ENCODE data around the gene NOX3.

NOX3 gene

DNA sequence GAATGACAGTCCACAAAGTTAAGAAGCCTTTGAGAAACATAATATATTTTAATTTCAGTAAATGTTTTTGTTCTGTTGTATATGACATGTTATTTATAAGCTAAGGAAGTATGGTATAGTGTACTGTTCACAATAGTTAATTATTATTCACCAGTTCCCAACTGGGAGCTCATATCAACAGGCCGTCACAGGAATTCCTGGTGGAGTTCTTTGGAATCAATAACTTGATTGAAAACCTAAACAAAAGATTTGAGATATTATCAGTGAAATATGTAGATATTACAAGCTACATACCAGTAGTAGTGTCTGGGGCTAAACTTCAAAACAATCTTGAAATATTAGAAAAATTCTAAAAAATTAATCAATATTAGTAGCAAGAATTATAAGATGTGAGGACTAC is 60.3 kb downstream of the NOX3 start:
- no peaks in the 10 kb centered on the region for H3K36me3 ChIP-seq (ENCODE audit: insufficient read depth)
- H4K20me1 ChIP-seq (ENCODE audit: insufficient read depth): no peaks in the 10 kb centered on the region
- no peaks in the 10 kb centered on the region for H3K4me1 ChIP-seq (ENCODE audit: low read depth, poor library complexity, severe bottlenecking)
- no peak overlapping the region for H2AFZ ChIP-seq (ENCODE audit: low read depth)
- no peak overlapping the region for H3K9ac ChIP-seq
- TF ChIP-seq, protein P1, sequence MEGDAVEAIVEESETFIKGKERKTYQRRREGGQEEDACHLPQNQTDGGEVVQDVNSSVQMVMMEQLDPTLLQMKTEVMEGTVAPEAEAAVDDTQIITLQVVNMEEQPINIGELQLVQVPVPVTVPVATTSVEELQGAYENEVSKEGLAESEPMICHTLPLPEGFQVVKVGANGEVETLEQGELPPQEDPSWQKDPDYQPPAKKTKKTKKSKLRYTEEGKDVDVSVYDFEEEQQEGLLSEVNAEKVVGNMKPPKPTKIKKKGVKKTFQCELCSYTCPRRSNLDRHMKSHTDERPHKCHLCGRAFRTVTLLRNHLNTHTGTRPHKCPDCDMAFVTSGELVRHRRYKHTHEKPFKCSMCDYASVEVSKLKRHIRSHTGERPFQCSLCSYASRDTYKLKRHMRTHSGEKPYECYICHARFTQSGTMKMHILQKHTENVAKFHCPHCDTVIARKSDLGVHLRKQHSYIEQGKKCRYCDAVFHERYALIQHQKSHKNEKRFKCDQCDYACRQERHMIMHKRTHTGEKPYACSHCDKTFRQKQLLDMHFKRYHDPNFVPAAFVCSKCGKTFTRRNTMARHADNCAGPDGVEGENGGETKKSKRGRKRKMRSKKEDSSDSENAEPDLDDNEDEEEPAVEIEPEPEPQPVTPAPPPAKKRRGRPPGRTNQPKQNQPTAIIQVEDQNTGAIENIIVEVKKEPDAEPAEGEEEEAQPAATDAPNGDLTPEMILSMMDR (conservative IDR thresholded peaks at IDR 0.05; ENCODE audit: low read depth, low read length): no peak
- H3K79me2 ChIP-seq (ENCODE audit: insufficient read depth, low read depth): no peaks in the 10 kb centered on the region
- H3K27me3 ChIP-seq (ENCODE audit: insufficient read depth, low read depth): no peaks in the 10 kb centered on the region
- H3K4me3 ChIP-seq (IDR thresholded peaks at IDR 0.05; ENCODE audit: insufficient read depth, low read depth, low read length): no peak overlapping the region
- H3K27ac ChIP-seq: no peak overlapping the region
- H3K4me2 ChIP-seq: no peak overlapping the region

DNA sequence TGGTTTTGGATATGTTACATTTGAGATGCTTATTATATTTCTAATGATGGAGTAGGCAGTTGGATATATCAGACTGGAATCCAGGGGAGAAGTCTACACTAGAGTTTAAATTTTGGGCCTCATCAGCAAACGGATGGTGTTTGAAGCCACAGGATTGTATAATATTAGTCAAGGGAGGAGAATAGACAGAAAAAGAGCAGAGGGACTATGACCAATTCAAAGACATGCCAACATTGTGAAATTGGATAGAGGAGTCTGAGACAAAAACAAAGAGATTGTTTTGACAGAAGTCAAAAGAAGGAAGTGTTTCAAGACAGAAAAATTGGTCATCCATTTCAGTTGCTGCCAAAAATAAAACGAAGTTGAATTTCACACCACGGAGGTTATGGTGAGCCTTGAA is 66.5 kb downstream of the NOX3 start:
- Histone ChIP-seq H3K9ac (no peak overlapping the region), H3K27me3 (ENCODE audit: insufficient read depth, low read depth) (no peaks in the 10 kb centered on the region), H3K4me3 (IDR thresholded peaks at IDR 0.05; ENCODE audit: insufficient read depth, low read depth, low read length) (no peak overlapping the region), H3K4me2 (no peak overlapping the region), H3K36me3 (ENCODE audit: insufficient read depth) (no peaks in the 10 kb centered on the region), H3K27ac (no peak overlapping the region), H4K20me1 (ENCODE audit: insufficient read depth) (no peaks in the 10 kb centered on the region), H2AFZ (ENCODE audit: low read depth) (no peak overlapping the region), H3K4me1 (ENCODE audit: low read depth, poor library complexity, severe bottlenecking) (no peaks in the 10 kb centered on the region), H3K79me2 (ENCODE audit: insufficient read depth, low read depth) (no peaks in the 10 kb centered on the region)
- TF ChIP-seq, protein P1 (conservative IDR thresholded peaks at IDR 0.05; ENCODE audit: low read depth, low read length): no peak

DNA sequence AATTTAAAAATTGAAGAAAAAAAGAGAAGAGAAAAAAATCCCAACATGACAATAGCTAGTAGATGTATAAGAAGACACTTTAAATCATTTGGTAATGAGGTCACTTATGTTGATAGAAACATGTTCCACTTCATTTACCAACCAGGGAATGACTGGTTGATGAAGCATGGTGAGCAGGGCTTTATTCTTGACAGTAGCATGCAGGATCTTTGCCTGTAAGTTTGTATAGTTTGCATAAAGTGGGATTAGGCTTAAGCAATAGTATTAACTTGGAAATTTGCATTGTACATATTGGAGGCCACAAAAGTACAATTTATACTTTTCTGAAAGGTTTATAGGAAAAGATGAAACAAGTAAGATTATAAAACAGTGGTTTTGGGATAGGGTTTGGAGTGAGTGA is 67.0 kb downstream of the NOX3 start:
- H3K27me3 ChIP-seq (ENCODE audit: insufficient read depth, low read depth): no peaks in the 10 kb centered on the region
- no peak overlapping the region for H3K4me2 ChIP-seq
- no peak overlapping the region for H3K9ac ChIP-seq
- no peak overlapping the region for H3K4me3 ChIP-seq (IDR thresholded peaks at IDR 0.05; ENCODE audit: insufficient read depth, low read depth, low read length)
- no peaks in the 10 kb centered on the region for H3K79me2 ChIP-seq (ENCODE audit: insufficient read depth, low read depth)
- H2AFZ ChIP-seq (ENCODE audit: low read depth): no peak overlapping the region
- TF ChIP-seq, protein P1 (conservative IDR thresholded peaks at IDR 0.05; ENCODE audit: low read depth, low read length): no peak
- H3K36me3 ChIP-seq (ENCODE audit: insufficient read depth): no peaks in the 10 kb centered on the region
- no peaks in the 10 kb centered on the region for H3K4me1 ChIP-seq (ENCODE audit: low read depth, poor library complexity, severe bottlenecking)
- no peaks in the 10 kb centered on the region for H4K20me1 ChIP-seq (ENCODE audit: insufficient read depth)
- no peak overlapping the region for H3K27ac ChIP-seq

DNA sequence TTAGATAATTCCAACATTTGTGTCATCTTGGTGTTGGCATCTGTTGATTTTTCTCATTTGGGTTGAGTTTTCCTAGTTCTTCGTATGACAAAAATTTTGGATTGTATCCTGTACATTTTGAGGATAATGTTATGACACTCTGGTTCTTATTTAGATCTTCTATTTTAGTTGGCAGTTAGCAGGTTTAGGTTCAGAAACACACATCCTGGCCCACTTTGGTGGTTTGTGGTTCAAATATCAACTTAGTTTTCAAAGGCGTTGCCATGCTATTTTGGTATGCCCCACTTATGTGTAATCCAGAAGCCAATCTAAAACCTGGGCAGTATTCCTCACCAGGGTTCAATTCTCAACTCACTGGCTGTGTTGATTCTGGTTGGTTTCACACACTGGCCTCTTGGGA is 68.2 kb downstream of the NOX3 start:
- no peaks in the 10 kb centered on the region for H3K36me3 ChIP-seq (ENCODE audit: insufficient read depth)
- no peak overlapping the region for H2AFZ ChIP-seq (ENCODE audit: low read depth)
- H3K9ac ChIP-seq: no peak overlapping the region
- no peaks in the 10 kb centered on the region for H3K79me2 ChIP-seq (ENCODE audit: insufficient read depth, low read depth)
- H3K4me3 ChIP-seq (IDR thresholded peaks at IDR 0.05; ENCODE audit: insufficient read depth, low read depth, low read length): no peak overlapping the region
- no peaks in the 10 kb centered on the region for H4K20me1 ChIP-seq (ENCODE audit: insufficient read depth)
- no peaks in the 10 kb centered on the region for H3K27me3 ChIP-seq (ENCODE audit: insufficient read depth, low read depth)
- H3K4me1 ChIP-seq (ENCODE audit: low read depth, poor library complexity, severe bottlenecking): no peaks in the 10 kb centered on the region
- TF ChIP-seq, protein P1 (conservative IDR thresholded peaks at IDR 0.05; ENCODE audit: low read depth, low read length): no peak
- no peak overlapping the region for H3K4me2 ChIP-seq
- H3K27ac ChIP-seq: no peak overlapping the region
